GM19193 (cell line): ENCODE data around the gene PDK4.

Experiments
- POLR2A ChIP-seq: IDR thresholded peaks from 4 replicates; pipeline ENCODE4 v1.6.1; 2011; ENCODE audit not compliant: insufficient read depth, insufficient read length; ENCODE audit errors: extremely low read depth

PDK4 gene

GRCh38 chr7:95609277-95609971, 13.1 kb upstream of the PDK4 start:
- no peak for TF ChIP-seq POLR2A

- TF ChIP-seq POLR2A: no peak
These were observed 12.2 kb upstream of the PDK4 start for GRCh38 chr7:95608359-95609173.

- no peak for TF ChIP-seq POLR2A
These were observed 11.2 kb upstream of the PDK4 start for GRCh38 chr7:95607561-95607960.

- no peak for TF ChIP-seq POLR2A
These were observed 9.0 kb upstream of the PDK4 start for GRCh38 chr7:95605275-95605674.

- no peak for TF ChIP-seq POLR2A
These were observed 6.1 kb upstream of the PDK4 start for GRCh38 chr7:95602421-95602820.

GRCh38 chr7:95601316-95601715, 5.0 kb upstream of the PDK4 start:
- no peak for TF ChIP-seq POLR2A

- no peak for TF ChIP-seq POLR2A
These were observed 2.8 kb upstream of the PDK4 start for GRCh38 chr7:95599069-95599468.

- no peak for TF ChIP-seq POLR2A
These were observed 2.2 kb upstream of the PDK4 start for GRCh38 chr7:95598511-95598910.

- no peak for TF ChIP-seq POLR2A
These were observed 544 bp downstream of the PDK4 start for GRCh38 chr7:95595746-95596197.

GRCh38 chr7:95594185-95594584, 2.1 kb downstream of the PDK4 start:
- TF ChIP-seq POLR2A: no peak

GRCh38 chr7:95593343-95593742, 3.0 kb downstream of the PDK4 start:
- no peak for TF ChIP-seq POLR2A

- no peak for TF ChIP-seq POLR2A
These were observed 3.7 kb downstream of the PDK4 start for GRCh38 chr7:95592570-95592969.

GRCh38 chr7:95590387-95591248, 5.7 kb downstream of the PDK4 start:
- TF ChIP-seq POLR2A: no peak

- TF ChIP-seq POLR2A: no peak
These were observed 6.5 kb downstream of the PDK4 start for GRCh38 chr7:95589766-95590165.

- TF ChIP-seq POLR2A: no peak
These were observed 7.3 kb downstream of the PDK4 start for GRCh38 chr7:95589031-95589430.

- no peak for TF ChIP-seq POLR2A
These were observed 9.4 kb downstream of the PDK4 start for GRCh38 chr7:95586951-95587301.

GRCh38 chr7:95585426-95585789, 10.9 kb downstream of the PDK4 start:
- no peak for TF ChIP-seq POLR2A
